Smooth muscle cell of the brain vasculature (primary cell): ENCODE measurements around the gene MSL2.
A peak's percentile ranks its signal among the peaks of the same experiment; 100 is the strongest.
"Not testable (repeated sequence)": the region's sequence is repeated elsewhere in the genome, so short reads cannot be mapped to it uniquely, and the experiment has no call there.

Source experiments
- DNase-seq: peaks from one replicate; pipeline ENCODE4 v3.0.0-alpha.2; 2012; ENCODE audit warnings: low read depth, low spot score

Gene MSL2, protein sequence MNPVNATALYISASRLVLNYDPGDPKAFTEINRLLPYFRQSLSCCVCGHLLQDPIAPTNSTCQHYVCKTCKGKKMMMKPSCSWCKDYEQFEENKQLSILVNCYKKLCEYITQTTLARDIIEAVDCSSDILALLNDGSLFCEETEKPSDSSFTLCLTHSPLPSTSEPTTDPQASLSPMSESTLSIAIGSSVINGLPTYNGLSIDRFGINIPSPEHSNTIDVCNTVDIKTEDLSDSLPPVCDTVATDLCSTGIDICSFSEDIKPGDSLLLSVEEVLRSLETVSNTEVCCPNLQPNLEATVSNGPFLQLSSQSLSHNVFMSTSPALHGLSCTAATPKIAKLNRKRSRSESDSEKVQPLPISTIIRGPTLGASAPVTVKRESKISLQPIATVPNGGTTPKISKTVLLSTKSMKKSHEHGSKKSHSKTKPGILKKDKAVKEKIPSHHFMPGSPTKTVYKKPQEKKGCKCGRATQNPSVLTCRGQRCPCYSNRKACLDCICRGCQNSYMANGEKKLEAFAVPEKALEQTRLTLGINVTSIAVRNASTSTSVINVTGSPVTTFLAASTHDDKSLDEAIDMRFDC

GRCh38 chr3:136196064-136196400 lies at the start of gene MSL2:
Gene MSL2, minus strand, starts transcription at chr3:136196335. Its CDS starts 1,222 bp downstream, at chr3:136195113.
- no peak for DNase-seq

DNA sequence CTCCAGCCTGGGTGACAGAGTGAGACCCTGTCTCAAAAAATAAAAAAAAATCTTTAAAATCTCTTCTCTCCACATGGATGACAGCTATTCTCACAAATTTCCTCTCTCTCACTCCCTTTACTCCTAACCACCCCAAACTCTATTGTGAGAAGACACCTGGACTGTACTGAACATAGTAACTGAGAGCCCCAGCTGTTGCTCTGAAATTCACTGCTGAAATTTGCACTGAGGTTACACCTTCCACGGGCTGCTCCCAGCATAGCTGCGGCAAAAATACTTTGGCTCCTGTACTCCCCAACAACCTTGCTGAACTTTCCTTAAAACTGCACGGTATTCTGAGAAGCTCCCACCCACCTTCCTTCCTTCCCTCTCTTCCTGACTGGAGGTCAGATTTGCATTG lies 49.6 kb upstream of the MSL2 start:
- DNase-seq = no peak

DNA sequence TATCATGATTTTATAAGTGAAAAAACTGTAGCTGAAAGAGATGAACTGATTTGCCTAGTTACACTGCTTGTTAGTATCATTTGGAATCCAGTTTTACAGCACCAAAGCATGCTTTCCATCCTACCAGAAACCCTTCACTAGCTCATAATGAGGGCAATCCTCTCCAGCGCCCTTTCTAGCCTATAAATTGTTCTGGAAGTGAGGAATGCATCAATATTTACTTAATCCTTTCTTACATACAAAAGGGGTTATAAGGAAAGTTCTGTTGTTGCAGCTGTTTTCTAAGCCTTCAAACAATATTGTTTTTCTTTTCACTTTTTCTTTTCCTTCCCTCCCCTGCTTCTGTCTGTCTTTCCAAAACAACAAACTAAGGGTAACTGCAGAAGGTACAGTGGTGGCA lies 43.0 kb upstream of the MSL2 start:
- DNase-seq = no peak

DNA sequence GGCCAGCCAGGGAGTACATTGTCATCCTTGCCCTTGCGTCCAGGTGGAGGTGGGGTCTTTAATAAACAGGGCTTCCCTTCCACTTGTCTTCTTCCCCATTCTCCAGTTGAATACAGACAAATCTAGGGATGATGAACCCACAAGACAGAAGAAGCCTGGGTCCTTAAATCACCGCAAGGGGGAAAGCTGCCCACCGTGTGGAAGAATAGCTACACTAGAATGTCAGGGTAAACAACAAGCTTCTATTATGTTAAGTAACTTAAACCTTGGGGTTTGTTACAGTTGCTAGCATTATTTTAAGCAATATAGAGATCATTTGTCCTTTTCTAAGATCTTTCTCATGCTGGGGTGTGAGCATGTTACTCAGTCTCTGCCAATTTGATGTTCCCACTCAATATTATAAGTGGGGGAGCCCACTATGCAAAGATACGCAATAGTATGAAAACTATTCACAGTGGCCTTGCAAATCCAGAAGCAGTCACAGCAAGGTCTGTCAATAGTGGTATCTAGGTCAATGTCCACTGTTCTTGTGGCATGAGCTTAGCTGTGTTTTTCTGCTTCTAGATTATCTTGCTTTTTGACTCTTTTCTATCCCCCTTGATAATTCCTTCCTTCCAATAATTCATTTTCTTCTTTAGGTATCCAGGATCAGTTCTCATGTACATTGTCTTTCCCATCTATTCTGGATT lies 42.0 kb upstream of the MSL2 start:
- DNase-seq = no peak

DNA sequence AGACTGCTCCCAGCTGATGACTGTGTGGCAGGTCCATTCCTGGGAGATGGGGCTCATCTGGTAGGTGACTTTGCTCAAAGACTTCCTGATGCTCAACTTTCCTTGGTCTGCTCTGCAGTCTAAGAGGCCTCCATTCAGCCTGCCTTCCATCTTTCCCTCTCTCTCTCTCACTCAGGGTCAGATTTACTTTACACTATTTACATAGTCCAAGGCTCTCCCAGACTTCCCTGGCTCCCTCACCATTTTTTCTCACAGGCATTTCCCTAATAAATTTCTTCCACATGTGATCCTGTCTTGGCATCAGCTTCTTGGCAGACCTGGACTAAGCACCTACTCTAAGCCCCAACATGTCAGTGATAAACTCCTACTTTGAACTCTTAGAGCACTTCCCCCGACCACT lies 41.0 kb upstream of the MSL2 start:
- no peak for DNase-seq

DNA sequence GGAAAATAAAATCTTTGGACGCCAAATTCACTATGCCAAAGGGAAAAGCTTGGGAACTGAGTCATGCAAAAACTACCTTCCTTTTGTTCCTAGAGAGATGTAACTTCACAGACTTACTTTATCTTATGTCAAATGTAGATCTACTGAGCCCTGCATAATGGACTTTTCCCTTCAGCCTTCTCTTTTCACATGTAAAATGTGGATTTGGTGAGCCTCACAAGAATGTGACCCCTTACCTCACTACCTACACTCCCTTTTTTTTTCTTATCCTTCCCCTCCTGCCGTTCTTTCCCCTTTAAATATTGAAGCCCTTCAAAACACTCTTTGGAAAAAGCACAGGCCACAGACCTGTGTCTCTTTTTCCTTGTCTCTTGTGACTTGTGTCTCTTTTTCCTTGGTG lies 40.0 kb upstream of the MSL2 start:
- no peak for DNase-seq

DNA sequence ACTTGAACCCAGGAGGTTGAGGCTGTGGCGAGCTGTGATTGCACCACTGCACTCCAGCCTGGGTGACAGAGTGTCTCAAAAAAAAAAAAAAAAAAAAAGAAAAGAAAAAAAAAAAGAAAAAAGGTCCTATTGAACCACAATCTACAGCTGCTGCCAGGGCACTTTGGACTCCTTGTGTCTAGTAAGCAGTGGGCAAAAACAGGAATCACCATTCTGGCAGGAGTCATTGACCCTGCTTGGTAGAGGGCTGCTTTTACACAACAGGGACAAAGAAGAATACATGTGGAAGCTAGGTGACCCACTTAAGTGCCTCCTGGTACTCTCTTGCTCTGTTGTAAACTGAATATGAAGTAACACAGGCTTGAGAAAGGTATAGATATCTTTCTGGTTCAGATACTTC lies 39.4 kb upstream of the MSL2 start:
- no peak for DNase-seq

DNA sequence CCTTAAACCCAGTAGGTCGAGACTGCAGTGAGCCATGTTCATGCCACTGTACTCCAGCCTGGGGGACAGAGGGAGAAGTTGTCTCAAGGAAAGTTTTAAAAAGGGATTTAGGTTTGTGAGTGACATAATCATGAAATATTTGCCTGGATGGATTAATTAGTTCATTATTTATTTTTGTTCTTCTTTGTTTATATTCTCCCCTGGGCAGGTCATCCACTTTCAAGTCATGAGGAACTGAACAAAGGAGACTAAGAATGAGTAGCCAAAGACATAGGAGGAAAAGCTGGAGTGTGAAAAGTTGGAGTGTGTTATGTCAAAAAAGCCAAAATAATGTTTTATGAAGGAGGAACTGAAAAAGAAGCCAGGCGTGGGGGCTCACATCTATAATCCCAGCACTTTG lies 36.3 kb upstream of the MSL2 start:
- no peak for DNase-seq

DNA sequence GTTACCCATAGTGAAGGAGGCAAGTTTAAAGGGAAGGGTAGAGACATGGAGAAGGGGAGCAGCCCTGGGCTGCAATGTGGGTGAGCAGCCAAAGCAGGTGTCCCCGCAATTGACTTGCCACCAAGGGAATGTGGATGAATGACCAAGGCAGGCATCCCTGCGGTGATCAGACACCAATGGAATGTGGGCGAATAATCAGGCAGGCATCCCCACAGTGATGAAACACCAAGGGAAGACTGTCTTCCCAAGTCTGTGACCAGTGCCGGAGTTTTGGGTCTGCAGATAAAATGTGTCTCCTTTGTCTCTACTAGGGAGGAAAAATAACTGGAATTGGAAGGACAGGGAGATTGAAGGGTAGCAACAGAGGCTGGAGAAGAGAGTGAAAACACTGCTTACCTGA lies 26.6 kb upstream of the MSL2 start:
- DNase-seq = not testable (repeated sequence)

- no peak for DNase-seq
Observed at GRCh38 chr3:136211547-136211946, 15.4 kb upstream of the MSL2 start.

- no peak for DNase-seq
Observed at GRCh38 chr3:136209921-136210320, 13.8 kb upstream of the MSL2 start.

DNA sequence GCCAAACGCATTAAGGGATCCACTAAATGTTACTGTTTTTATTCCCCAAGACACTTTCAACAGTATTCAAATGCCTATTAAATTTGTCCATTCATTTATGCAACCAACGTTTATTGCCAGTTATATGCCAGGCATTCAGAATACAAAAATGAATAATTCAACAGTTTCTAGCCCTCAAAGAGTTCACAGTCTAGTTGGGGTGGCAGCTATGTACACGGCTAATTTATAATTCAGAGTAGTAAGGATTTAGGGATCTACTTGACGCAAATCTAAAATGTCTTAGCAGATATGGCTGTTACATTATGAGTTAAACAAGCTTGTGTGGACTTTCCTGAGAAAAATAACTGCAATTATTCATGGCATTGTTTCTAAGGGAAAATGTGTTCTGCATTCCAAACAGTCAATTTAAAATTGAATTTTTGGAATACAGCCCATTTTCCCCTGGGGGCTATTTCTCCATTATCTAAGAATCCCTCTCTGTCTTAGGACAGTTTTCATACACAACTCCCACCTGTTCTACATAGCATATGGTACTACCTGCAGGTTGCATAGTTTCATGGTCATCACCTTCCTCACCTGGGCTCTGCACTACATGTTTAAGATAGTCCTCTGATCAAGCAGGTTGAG lies 11.5 kb upstream of the MSL2 start:
- DNase-seq = no peak

- not testable (repeated sequence) for DNase-seq
Observed at GRCh38 chr3:136199219-136199618, 3.1 kb upstream of the MSL2 start.

DNA sequence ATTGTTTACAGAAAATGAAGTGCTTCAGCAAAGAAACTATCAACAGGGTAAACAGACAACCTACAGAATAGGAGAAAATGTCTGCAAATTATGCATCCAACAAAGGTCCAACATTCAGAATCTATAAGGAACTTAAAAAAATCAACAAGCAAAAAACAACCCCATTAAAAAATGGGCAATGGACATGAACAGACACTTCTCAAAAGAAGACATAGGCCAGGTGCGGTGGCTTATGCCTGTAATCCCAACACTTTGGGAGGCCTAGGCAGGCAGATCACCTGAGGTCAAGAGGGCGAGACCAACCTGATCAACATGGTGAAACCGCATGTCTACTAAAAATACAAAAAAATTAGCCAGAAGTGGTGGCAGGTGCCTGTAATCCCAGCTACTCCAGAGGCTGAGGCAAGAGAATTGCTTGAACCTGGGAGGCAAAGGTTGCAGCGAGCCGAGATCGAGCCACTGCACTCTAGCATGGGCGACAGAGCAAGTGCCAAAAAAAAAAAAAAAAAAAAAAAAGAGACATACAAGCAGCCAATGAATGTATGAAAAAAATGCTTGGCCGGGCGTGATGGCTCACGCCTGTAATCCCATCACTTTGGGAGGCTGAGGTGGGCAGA lies 2.4 kb upstream of the MSL2 start:
- not testable (repeated sequence) for DNase-seq

- no peak for DNase-seq
Observed at GRCh38 chr3:136197159-136197793, 1.1 kb upstream of the MSL2 start.

DNA sequence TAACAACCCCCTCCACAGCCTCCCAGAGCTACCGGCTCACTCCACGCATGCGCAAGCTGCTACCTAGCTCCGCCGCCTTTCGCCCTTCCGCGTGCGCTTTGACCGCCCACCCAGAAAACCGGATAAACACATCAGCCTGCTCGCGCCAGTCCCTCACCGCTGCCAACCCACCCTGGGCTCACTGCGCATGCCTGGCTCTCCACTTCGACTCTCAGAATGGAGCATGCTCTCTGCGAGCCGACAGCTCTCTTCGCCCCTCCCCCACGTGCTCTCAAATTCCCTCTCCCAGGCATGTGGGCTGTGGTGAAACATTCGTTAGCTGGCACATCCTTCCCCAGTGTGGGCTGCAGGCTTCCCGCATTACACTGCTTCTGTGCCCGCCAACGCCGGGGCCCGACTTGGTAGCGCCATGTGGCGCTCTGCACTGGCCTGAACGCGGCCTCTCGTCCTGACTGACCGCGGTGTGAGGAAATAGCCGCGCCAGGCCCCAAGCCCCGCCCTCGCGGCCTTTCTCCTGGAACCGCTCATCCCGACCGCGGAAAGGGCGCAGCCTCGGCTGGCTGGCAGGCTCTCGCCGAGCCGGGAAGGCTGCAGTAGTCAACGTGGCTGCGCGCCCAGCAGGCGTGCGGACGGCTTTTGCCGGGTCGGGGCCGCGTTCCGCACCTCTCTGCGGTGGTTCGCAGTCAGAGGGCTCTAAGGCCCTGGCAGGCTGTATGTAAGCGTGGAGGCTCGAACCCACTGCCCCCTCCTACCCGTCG lies 445 bp upstream of the MSL2 start:
- DNase-seq = peak; percentile 99

GRCh38 chr3:136195258-136196063 lies 674 bp downstream of the MSL2 start:
- DNase-seq = peak; percentile 36

DNA sequence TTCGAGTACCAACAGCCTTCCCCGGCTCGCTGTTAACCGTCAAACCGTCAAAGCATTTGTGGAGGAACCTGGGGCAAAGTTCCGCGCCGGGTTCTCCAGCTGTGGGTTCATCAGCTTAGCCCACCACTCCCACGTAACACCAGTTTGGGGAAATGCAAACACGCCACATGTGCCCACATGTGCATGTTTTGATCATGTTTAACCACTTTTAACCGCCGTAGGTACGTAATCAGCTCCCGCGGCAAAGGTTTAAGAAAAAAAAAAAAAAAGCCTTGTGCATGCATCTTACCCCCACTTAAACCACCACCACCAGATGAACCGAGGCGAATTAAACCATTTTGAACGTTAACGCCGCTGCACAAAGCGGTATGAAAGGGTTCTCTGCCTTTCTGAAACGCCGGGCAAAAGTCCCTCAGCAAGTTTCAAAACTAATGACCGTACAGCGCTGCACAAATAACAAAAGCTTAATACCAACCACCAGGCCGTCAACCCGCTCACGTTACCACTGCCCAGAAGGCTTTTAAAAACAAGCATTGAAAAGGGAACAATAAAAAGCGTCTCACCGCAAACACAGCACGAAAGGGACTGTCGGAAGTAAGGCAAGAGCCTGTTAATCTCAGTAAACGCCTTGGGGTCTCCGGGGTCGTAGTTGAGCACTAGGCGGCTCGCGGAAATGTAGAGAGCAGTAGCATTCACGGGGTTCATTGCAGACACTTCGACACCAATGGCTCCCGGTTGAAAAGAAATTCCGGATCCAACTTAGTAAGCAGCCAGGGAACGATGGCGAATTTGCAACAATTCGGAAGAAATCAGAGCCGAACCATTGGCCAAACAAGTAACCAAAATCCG lies 1.5 kb downstream of the MSL2 start:
- no peak for DNase-seq
